DOHH2 (cell line): ENCODE results near the gene POMP.

Experiments used
- CTCF ChIP-seq: fragments of 200-600 bp; sonication (generic); IDR thresholded peaks from one replicate; pipeline ENCODE4 v1.5.1; 2014; ENCODE audit warnings: antibody characterized with exemption, mild to moderate bottlenecking, low read depth, low read length; ENCODE audit not compliant: poor library complexity, severe bottlenecking
- EZH2phosphoT487 ChIP-seq: fragments of 200-600 bp; sonication (generic); IDR thresholded peaks from 2 replicates; pipeline ENCODE4 v1.6.1; 2017; ENCODE audit warnings: borderline replicate concordance, mild to moderate bottlenecking, antibody characterized with exemption, low read length, moderate library complexity, mixed read lengths

GRCh38 chr13:28718196-28718542 lies 59.2 kb downstream of the POMP start:
- TF ChIP-seq CTCF (no peak), EZH2phosphoT487 (no peak)
